ENCODE measurements around the gene ASCL5.

- TF ChIP-seq, protein P1, sequence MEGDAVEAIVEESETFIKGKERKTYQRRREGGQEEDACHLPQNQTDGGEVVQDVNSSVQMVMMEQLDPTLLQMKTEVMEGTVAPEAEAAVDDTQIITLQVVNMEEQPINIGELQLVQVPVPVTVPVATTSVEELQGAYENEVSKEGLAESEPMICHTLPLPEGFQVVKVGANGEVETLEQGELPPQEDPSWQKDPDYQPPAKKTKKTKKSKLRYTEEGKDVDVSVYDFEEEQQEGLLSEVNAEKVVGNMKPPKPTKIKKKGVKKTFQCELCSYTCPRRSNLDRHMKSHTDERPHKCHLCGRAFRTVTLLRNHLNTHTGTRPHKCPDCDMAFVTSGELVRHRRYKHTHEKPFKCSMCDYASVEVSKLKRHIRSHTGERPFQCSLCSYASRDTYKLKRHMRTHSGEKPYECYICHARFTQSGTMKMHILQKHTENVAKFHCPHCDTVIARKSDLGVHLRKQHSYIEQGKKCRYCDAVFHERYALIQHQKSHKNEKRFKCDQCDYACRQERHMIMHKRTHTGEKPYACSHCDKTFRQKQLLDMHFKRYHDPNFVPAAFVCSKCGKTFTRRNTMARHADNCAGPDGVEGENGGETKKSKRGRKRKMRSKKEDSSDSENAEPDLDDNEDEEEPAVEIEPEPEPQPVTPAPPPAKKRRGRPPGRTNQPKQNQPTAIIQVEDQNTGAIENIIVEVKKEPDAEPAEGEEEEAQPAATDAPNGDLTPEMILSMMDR (conservative IDR thresholded peaks at IDR 0.05 in 1 of 2, IDR thresholded peaks at IDR 0.05 in 1 of 2; ENCODE audit: extremely low read depth in 1 of 2, insufficient read depth in 1 of 2, low read depth in 1 of 2, low read length in 2 of 2): no peak
- no peak for TF ChIP-seq EZH2 (IDR thresholded peaks at IDR 0.05; ENCODE audit: borderline replicate concordance, low read length)
Measured at GRCh38 chr1:201127755-201128455, 921 bp upstream of the ASCL5 start.

All from mammary epithelial cell (primary cell).